CD14-positive monocyte (primary cell): ENCODE data around the gene PAPOLA. TPM values are rescaled to one million over a fixed set of nuclear protein-coding genes. Genes with fewer than 3 reads are reported as not detected.
A peak's percentile ranks its signal among the peaks of the same experiment; 100 is the strongest.

ENCODE experiments used
- DNase-seq, 3 donors: peaks; one replicate each; pipeline ENCODE4 v3.0.0-alpha.2; 2011 to 2022
- H2AFZ ChIP-seq: 2 replicates; pipeline ENCODE4 v1.6.0; 2012; ENCODE audit warnings: mild to moderate bottlenecking, low read depth, low read length, inconsistent platforms; ENCODE audit not compliant: insufficient read depth, poor library complexity, severe bottlenecking
- H3K27ac ChIP-seq, 2 donors: 1 replicate in 1 of 2; 2 replicates in 1 of 2; pipeline ENCODE4 v1.5.1; 2012 to 2013; ENCODE audit warnings: low read length in 2 of 2, control low read depth in 1 of 2, inconsistent platforms in 1 of 2, low read depth in 1 of 2, mild to moderate bottlenecking in 1 of 2
- H3K27me3 ChIP-seq, 2 donors: one replicate each; pipeline versions ENCODE4 v1.6.0 to v1.6.1; 2011 to 2013; ENCODE audit warnings: low read length in 2 of 2; ENCODE audit not compliant: control insufficient read depth in 2 of 2, insufficient read depth in 2 of 2
- H3K36me3 ChIP-seq, 2 donors: replicated peaks in 1 of 2; 1 replicate in 1 of 2; 2 replicates in 1 of 2; pipeline versions ENCODE4 v1.5.1 to v1.6.1; 2012 to 2013; ENCODE audit warnings: low read length in 2 of 2, control low read depth in 1 of 2, inconsistent platforms in 1 of 2, mild to moderate bottlenecking in 1 of 2; ENCODE audit not compliant: insufficient read depth in 2 of 2, control insufficient read depth in 1 of 2
- H3K4me1 ChIP-seq, 2 donors: 1 replicate in 1 of 2; 2 replicates in 1 of 2; pipeline versions ENCODE4 v1.5.1 to v1.6.1; 2012 to 2013; ENCODE audit warnings: low read length in 2 of 2, control low read depth in 1 of 2, inconsistent platforms in 1 of 2, mild to moderate bottlenecking in 1 of 2, moderate library complexity in 1 of 2; ENCODE audit not compliant: insufficient read depth in 2 of 2, control insufficient read depth in 1 of 2
- H3K4me2 ChIP-seq: replicated peaks from 2 replicates; pipeline ENCODE3; 2012; ENCODE audit warnings: low read length, moderate library complexity, mild to moderate bottlenecking; ENCODE audit not compliant: poor library complexity, severe bottlenecking; ENCODE audit errors: extremely low read depth
- H3K4me3 ChIP-seq, 3 experiments: fragments of 200-600 bp in 1 of 3; sonication (generic) in 1 of 3; replicated peaks in 1 of 3; 1 replicate in 2 of 3; 2 replicates in 1 of 3; pipeline ENCODE4 v1.5.1; 2011 to 2013; ENCODE audit warnings: low read length in 3 of 3, mild to moderate bottlenecking in 3 of 3, control low read depth in 2 of 3, low read depth in 2 of 3, inconsistent platforms in 1 of 3, moderate library complexity in 1 of 3
- H3K79me2 ChIP-seq: 2 replicates; pipeline ENCODE4 v1.6.0; 2012; ENCODE audit warnings: mild to moderate bottlenecking, control low read depth, inconsistent platforms, low read length, moderate library complexity; ENCODE audit not compliant: insufficient read depth
- H3K9ac ChIP-seq: 2 replicates; pipeline ENCODE4 v1.6.0; 2017; ENCODE audit warnings: low read length, mild to moderate bottlenecking; ENCODE audit not compliant: insufficient read depth, poor library complexity, severe bottlenecking
- H3K9me3 ChIP-seq, 2 donors: replicated peaks in 1 of 2; 1 replicate in 1 of 2; 2 replicates in 1 of 2; pipeline versions ENCODE4 v1.5.1 to v1.6.1; 2012 to 2013; ENCODE audit warnings: low read length in 2 of 2, control low read depth in 1 of 2; ENCODE audit not compliant: control insufficient read depth in 1 of 2, insufficient read depth in 1 of 2
- H4K20me1 ChIP-seq: 2 replicates; pipeline ENCODE4 v1.6.0; 2012; ENCODE audit warnings: mild to moderate bottlenecking, low read length, control low read depth, moderate library complexity; ENCODE audit not compliant: insufficient read depth
- H3K27ac Mint-ChIP-seq, 7 donors: one replicate each; pipeline ENCODE4 v1.8.0; 2020; ENCODE audit warnings: mild to moderate bottlenecking in 7 of 7, mixed read lengths in 7 of 7, moderate library complexity in 6 of 7, inconsistent platforms in 2 of 7
- H3K27me3 Mint-ChIP-seq, 3 donors: one replicate each; pipeline ENCODE4 v1.8.0; 2021 to 2022; ENCODE audit warnings: low read depth in 3 of 3, mild to moderate bottlenecking in 3 of 3, mixed read lengths in 3 of 3, moderate library complexity in 3 of 3, inconsistent platforms in 1 of 3
- H3K36me3 Mint-ChIP-seq, 2 donors: one replicate each; pipeline ENCODE4 v1.8.0; 2020; ENCODE audit warnings: mixed read lengths in 2 of 2, inconsistent platforms in 1 of 2, mild to moderate bottlenecking in 1 of 2
- H3K4me1 Mint-ChIP-seq: one replicate; pipeline ENCODE4 v1.8.0; 2020; ENCODE audit warnings: mild to moderate bottlenecking, mixed read lengths
- H3K4me3 Mint-ChIP-seq, 2 donors: one replicate each; pipeline ENCODE4 v1.8.0; 2020; ENCODE audit warnings: mild to moderate bottlenecking in 2 of 2, mixed read lengths in 2 of 2, moderate library complexity in 1 of 2
- H3K9me3 Mint-ChIP-seq, 7 donors: one replicate each; pipeline ENCODE4 v1.8.0; 2020 to 2022; ENCODE audit warnings: mixed read lengths in 7 of 7, mild to moderate bottlenecking in 6 of 7, moderate library complexity in 6 of 7, inconsistent platforms in 2 of 7
- WGBS: methylation state at CpG from one replicate; pipeline ENCODE4 v1.1.5; 2013; ENCODE audit warnings: missing lambda C conversion rate; ENCODE audit not compliant: insufficient coverage; 5-methylcytosine and 5-hydroxymethylcytosine counted together
- intact Hi-C, 2 donors: fragments of 100-400 bp; cut with micrococcal nuclease; formaldehyde crosslinking; loops; one replicate each; pipeline versions ENCODE4 v1.15.0 to v1.15.1; 2023
- polyA plus RNA-seq, 3 donors: library from polyadenylated mRNA; depleted of rRNA in 1 of 3; unstranded in 2 of 3; stranded (reverse) in 1 of 3; fragments of 300-500 nt in 2 of 3; fragments of >200 nt in 1 of 3; fragmentation: Illumina TruSeq in 2 of 3; gene quantifications; 1 replicate in 2 of 3; 2 replicates in 1 of 3; pipeline ENCODE4 v1.2.3, GENCODE V29; 2012 to 2021
- TF ChIP-seq, protein P1 (sequence below): fragments of 200-600 bp; IDR thresholded peaks from one replicate; pipeline ENCODE4 v1.8.0; 2022; ENCODE audit warnings: antibody characterized with exemption, mild to moderate bottlenecking

Gene PAPOLA
- polyA plus RNA-seq, 3 donors, result 57.9 to 87.5 (median 80.3) TPM

DNA sequence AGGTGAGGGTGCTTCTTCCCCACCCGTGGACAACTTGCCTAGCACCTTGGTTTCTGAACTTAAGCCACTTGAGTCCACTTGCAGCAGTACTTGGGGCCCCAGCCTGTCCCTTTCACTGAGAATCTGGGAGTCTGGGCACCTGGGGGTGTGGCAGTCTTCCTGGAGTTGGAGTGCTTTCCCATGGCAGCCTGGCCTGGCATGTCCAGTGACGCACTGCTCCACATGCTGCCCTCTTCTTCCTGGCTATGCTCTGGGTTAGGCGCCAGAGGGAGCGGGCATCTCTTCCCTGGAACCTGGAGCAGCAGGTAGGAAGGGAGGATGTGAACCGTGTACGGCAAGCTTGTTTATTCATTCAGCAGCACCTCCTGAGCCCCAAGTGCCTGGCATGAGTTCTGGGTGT lies 76.4 kb downstream of the PAPOLA start:
- H3K9ac ChIP-seq, result no peak overlapping the region
- peaks cover 0 to 3% of the 10 kb centered on the region in 2 donors for H3K36me3 ChIP-seq
- H3K4me2 ChIP-seq, result no peak overlapping the region
- Mint-ChIP-seq H3K9me3 (no peaks in the 10 kb centered on the region), H3K4me3 (no peak overlapping the region), H3K27me3 (peaks cover 4 to 9% (median 6%) of the 10 kb centered on the region in 3 donors), H3K36me3 (peaks cover 0 to 4% of the 10 kb centered on the region in 2 donors), H3K27ac (no peak overlapping the region), H3K4me1 (no peaks in the 10 kb centered on the region)
- H3K4me3 ChIP-seq, result no peak overlapping the region
- H3K27me3 ChIP-seq, result peaks cover 0 to 1% of the 10 kb centered on the region in 2 donors
- no peak overlapping the region for H2AFZ ChIP-seq
- no peak for DNase-seq
- 98% methylated on average over 6 of the region's 6 CpGs for WGBS
- H3K79me2 ChIP-seq, result no peaks in the 10 kb centered on the region
- no peaks in the 10 kb centered on the region for H3K9me3 ChIP-seq
- intact Hi-C loops, result loop anchor here in 1 of 2 donors (10.0 kb wide), 1 partner anchor 156 kb away; no protein-coding TSS in a partner anchor
- no peaks in the 10 kb centered on the region for H4K20me1 ChIP-seq
- H3K27ac ChIP-seq, result no peak overlapping the region
- TF ChIP-seq, protein P1, sequence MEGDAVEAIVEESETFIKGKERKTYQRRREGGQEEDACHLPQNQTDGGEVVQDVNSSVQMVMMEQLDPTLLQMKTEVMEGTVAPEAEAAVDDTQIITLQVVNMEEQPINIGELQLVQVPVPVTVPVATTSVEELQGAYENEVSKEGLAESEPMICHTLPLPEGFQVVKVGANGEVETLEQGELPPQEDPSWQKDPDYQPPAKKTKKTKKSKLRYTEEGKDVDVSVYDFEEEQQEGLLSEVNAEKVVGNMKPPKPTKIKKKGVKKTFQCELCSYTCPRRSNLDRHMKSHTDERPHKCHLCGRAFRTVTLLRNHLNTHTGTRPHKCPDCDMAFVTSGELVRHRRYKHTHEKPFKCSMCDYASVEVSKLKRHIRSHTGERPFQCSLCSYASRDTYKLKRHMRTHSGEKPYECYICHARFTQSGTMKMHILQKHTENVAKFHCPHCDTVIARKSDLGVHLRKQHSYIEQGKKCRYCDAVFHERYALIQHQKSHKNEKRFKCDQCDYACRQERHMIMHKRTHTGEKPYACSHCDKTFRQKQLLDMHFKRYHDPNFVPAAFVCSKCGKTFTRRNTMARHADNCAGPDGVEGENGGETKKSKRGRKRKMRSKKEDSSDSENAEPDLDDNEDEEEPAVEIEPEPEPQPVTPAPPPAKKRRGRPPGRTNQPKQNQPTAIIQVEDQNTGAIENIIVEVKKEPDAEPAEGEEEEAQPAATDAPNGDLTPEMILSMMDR, result no peak
- H3K4me1 ChIP-seq, result no peaks in the 10 kb centered on the region

DNA sequence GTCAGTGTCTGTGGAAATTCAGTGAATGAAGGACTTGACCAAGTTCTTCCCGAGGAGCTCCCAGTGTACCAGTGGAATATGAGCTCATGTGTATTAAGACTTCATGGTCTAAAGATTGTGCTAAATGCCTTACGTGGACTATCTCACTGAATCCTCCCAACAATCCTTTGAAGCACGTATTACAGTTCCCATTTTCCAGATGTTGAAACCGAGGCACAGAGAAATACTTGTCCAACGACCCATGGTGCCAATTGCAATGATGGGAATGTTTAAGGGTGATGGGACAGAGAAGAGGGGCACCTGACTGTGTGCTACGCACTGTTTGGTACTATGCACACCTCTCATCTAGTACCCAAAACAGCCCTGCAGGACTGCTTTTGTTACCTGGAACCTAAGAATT lies 77.2 kb downstream of the PAPOLA start:
- no peaks in the 10 kb centered on the region for H4K20me1 ChIP-seq
- DNase-seq, result no peak
- TF ChIP-seq, protein P1, result no peak
- H3K9me3 Mint-ChIP-seq, result no peaks in the 10 kb centered on the region
- H3K27ac ChIP-seq, result no peak overlapping the region
- H2AFZ ChIP-seq, result no peak overlapping the region
- H3K27me3 Mint-ChIP-seq, result peaks cover 10 to 16% (median 13%) of the 10 kb centered on the region in 3 donors
- no peak overlapping the region for H3K4me3 Mint-ChIP-seq
- no peak overlapping the region for H3K4me2 ChIP-seq
- intact Hi-C loops, result loop anchor here in 1 of 2 donors (10.0 kb wide), 1 partner anchor 155 kb away; no protein-coding TSS in a partner anchor
- H3K36me3 ChIP-seq, result no peaks in the 10 kb centered on the region
- H3K4me1 Mint-ChIP-seq, result peaks cover 1% of the 10 kb centered on the region
- H3K4me3 ChIP-seq, result no peak overlapping the region
- no peaks in the 10 kb centered on the region for H3K9me3 ChIP-seq
- peaks cover 0 to 3% of the 10 kb centered on the region in 2 donors for H3K36me3 Mint-ChIP-seq
- 100% methylated on average over 1 of the region's 6 CpGs for WGBS
- no peak overlapping the region for H3K9ac ChIP-seq
- no peaks in the 10 kb centered on the region for H3K79me2 ChIP-seq
- peaks cover 0 to 8% of the 10 kb centered on the region in 2 donors for H3K27me3 ChIP-seq
- H3K27ac Mint-ChIP-seq, result peak overlapping the region in 1 of 7 donors; percentile 49
- H3K4me1 ChIP-seq, result no peaks in the 10 kb centered on the region
